DMS114 treated with DMSO at 0.1 percent for 48 hours (cell line): ENCODE data around the gene LAX1.

ENCODE experiments used
- DNase-seq: peaks from one replicate; lab custom pipeline; 2025; ENCODE audit not compliant: unreplicated experiment; lab: John Stamatoyannopoulos, UW

Gene LAX1

DNA sequence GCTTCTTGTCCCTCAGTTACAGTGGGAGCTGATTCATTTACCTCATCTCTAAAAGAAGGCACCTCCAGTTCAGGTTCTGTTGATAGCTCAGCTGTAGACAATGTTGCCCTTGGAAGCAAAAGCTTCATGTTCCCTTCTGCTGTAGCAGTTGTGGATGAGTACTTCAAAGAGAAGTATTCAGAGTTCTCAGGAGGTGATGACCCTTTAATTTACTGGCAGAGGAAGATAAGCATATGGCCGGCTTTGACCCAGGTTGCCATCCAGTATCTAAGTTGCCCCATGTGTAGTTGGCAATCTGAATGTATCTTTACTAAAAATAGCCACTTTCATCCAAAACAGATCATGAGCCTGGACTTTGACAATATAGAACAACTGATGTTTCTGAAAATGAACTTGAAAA is 35.0 kb downstream of the LAX1 start:
- no peak for DNase-seq

DNA sequence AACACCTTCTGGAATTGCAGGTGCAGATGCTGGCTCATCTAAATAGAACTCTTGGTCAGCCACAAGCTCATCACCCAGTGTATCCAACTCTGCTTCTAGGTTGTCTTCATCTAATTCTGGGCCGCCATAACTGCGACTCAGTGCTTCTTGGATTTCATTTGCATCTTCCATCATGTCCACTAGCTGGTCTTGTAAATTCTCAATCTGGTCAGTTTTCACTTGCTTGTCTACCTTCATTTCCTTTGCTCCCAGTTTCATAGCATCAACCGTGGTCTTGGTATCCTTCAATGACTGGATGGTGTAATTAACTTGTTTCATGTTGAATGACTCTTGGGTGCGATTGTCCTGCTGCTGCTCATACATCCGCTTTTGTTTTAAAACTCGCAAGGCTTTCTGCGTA is 40.7 kb downstream of the LAX1 start:
- DNase-seq = no peak

DNA sequence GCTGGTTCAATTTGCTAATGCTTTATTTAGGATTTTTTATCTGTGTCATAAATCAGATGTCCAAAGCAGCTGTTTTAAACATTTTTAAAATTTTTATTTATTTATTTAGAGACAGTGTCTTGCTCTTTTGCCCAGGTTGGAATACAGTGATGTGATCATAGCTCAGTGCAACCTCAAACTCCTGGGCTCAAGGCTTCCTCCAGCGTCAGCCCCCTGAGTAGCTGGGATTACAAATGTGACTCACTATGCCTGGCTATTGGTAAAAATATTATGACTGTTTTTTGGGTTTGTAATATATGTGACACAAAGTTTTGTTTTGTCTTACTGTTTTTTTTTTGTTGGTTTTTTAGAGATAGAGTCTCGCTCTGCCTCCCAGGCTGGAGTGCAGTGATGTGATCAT is 42.2 kb downstream of the LAX1 start:
- no peak for DNase-seq

GRCh38 chr1:203813581-203814341 is 48.8 kb downstream of the LAX1 start:
- DNase-seq = no peak

- no peak for DNase-seq
Measured at GRCh38 chr1:203818399-203818798, 53.4 kb downstream of the LAX1 start.

DNA sequence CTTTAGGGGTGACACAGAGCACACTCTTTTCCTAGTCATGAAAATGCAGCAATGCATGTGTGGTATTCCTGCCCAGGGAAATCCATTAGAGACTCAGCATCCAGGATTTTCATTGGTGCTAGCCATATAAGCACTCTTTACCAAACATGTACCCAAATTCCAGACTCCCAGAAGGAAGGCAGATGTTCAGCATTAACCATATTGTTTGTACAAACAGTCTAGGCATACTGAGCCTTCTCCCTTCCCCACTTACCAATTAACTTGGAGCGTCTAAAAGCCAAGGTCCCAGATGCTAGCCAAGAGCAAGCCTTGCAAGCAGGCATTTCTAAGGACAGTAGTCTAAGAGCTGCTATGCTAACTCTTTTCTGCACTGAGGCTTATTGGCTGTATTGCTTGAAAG is 58.3 kb downstream of the LAX1 start:
- no peak for DNase-seq
